Liver (tissue), 9 donors: Measurements from ENCODE around the gene ZNF276. TPM values are rescaled to one million over a fixed set of nuclear protein-coding genes. Genes with fewer than 3 reads are reported as not detected.

ENCODE experiments used
- DNase-seq: peaks from one replicate; pipeline ENCODE4 v3.0.0-alpha.2; 2017; ENCODE audit warnings: low spot score
- H3K27ac ChIP-seq, 2 donors: one replicate each; pipeline ENCODE4 v1.7.0; 2013; ENCODE audit warnings: inconsistent platforms in 2 of 2, low read length in 2 of 2, control low read depth in 1 of 2, low read depth in 1 of 2, mild to moderate bottlenecking in 1 of 2
- H3K27me3 ChIP-seq, 4 donors: one replicate each; pipeline versions ENCODE4 v1.6.1 to v1.7.0; 2013; ENCODE audit warnings: low read length in 3 of 4, inconsistent platforms in 1 of 4, mild to moderate bottlenecking in 1 of 4, moderate library complexity in 1 of 4; ENCODE audit not compliant: control insufficient read depth in 4 of 4, insufficient read depth in 4 of 4
- H3K36me3 ChIP-seq, 4 donors: one replicate each; pipeline versions ENCODE4 v1.6.1 to v1.7.0; 2013; ENCODE audit warnings: low read length in 3 of 4, mild to moderate bottlenecking in 3 of 4, low read depth in 1 of 4, moderate library complexity in 1 of 4; ENCODE audit not compliant: control insufficient read depth in 4 of 4, insufficient read depth in 3 of 4
- H3K4me1 ChIP-seq, 4 donors: one replicate each; pipeline versions ENCODE4 v1.6.1 to v1.7.0; 2013; ENCODE audit warnings: low read length in 3 of 4, mild to moderate bottlenecking in 3 of 4, moderate library complexity in 1 of 4; ENCODE audit not compliant: control insufficient read depth in 4 of 4, insufficient read depth in 4 of 4
- H3K4me3 ChIP-seq, 3 donors: one replicate each; pipeline versions ENCODE4 v1.6.1 to v1.7.0; 2013; ENCODE audit warnings: low read length in 3 of 3, control low read depth in 1 of 3, low read depth in 1 of 3, mild to moderate bottlenecking in 1 of 3
- H3K9ac ChIP-seq, 2 donors: one replicate each; pipeline ENCODE4 v1.7.0; 2013; ENCODE audit warnings: low read length in 2 of 2, mild to moderate bottlenecking in 2 of 2, moderate library complexity in 2 of 2, control low read depth in 1 of 2, low read depth in 1 of 2
- H3K9me3 ChIP-seq, 4 donors: one replicate each; pipeline versions ENCODE4 v1.6.1 to v1.7.0; 2013; ENCODE audit warnings: low read length in 3 of 4; ENCODE audit not compliant: control insufficient read depth in 4 of 4
- ATF3 ChIP-seq: IDR thresholded peaks from 2 replicates; pipeline ENCODE4 v1.6.1; 2016; ENCODE audit warnings: antibody characterized with exemption
- EGR1 ChIP-seq, 2 donors: IDR thresholded peaks; 2 replicates each; pipeline ENCODE4 v1.6.1; 2016 to 2018; ENCODE audit warnings: antibody characterized with exemption in 2 of 2, low read depth in 2 of 2
- FOXA1 ChIP-seq: IDR thresholded peaks from 2 replicates; pipeline ENCODE4 v1.6.1; 2016; ENCODE audit warnings: antibody characterized with exemption
- GABPA ChIP-seq, 2 donors: IDR thresholded peaks in 1 of 2; conservative IDR thresholded peaks in 1 of 2; 2 replicates each; pipeline ENCODE4 v1.6.1; 2016; ENCODE audit warnings: antibody characterized with exemption in 2 of 2, mild to moderate bottlenecking in 1 of 2, moderate library complexity in 1 of 2
- HNF4A ChIP-seq, 2 donors: conservative IDR thresholded peaks; 2 replicates each; pipeline ENCODE4 v1.6.1; 2016; ENCODE audit warnings: antibody characterized with exemption in 2 of 2, mild to moderate bottlenecking in 2 of 2
- HNF4G ChIP-seq: IDR thresholded peaks from 2 replicates; pipeline ENCODE4 v1.6.1; 2016; ENCODE audit warnings: antibody characterized with exemption
- JUND ChIP-seq, 2 donors: IDR thresholded peaks; 2 replicates each; pipeline ENCODE4 v1.6.1; 2016; ENCODE audit warnings: antibody characterized with exemption in 2 of 2
- MAX ChIP-seq: IDR thresholded peaks from 2 replicates; pipeline ENCODE4 v1.6.1; 2016; ENCODE audit warnings: antibody characterized with exemption
- RAD21 ChIP-seq, 2 donors: IDR thresholded peaks; 2 replicates each; pipeline ENCODE4 v1.6.1; 2016; ENCODE audit warnings: antibody characterized with exemption in 2 of 2, mild to moderate bottlenecking in 2 of 2
- REST ChIP-seq: IDR thresholded peaks from 2 replicates; pipeline ENCODE4 v1.6.1; 2016; ENCODE audit warnings: antibody characterized with exemption, mild to moderate bottlenecking
- RXRA ChIP-seq, 2 donors: IDR thresholded peaks; 2 replicates each; pipeline ENCODE4 v1.6.1; 2017 to 2018; ENCODE audit warnings: antibody characterized with exemption in 2 of 2, mild to moderate bottlenecking in 1 of 2
- SP1 ChIP-seq: IDR thresholded peaks from 2 replicates; pipeline ENCODE4 v1.6.1; 2018; ENCODE audit warnings: antibody characterized with exemption, mild to moderate bottlenecking
- TAF1 ChIP-seq: conservative IDR thresholded peaks from 2 replicates; pipeline ENCODE4 v1.6.1; 2016; ENCODE audit warnings: antibody characterized with exemption, mild to moderate bottlenecking
- YY1 ChIP-seq: IDR thresholded peaks from 2 replicates; pipeline ENCODE4 v1.6.1; 2016; ENCODE audit warnings: antibody characterized with exemption, mild to moderate bottlenecking
- ZBTB33 ChIP-seq: IDR thresholded peaks from 2 replicates; pipeline ENCODE4 v1.6.1; 2016; ENCODE audit warnings: antibody characterized with exemption
- WGBS: extraction: QIAGEN DNeasy Blood & Tissue Kit; methylation state at CpG from one replicate; pipeline ENCODE4 v1.1.7; 2013; 5-methylcytosine and 5-hydroxymethylcytosine counted together
- polyA plus RNA-seq, 2 donors: library from polyadenylated mRNA; stranded (reverse) in 1 of 2; unstranded in 1 of 2; fragments of 200-250 nt in 1 of 2; fragments of >200 nt in 1 of 2; fragmentation: Nextera tagmentation in 1 of 2; extraction: Ambion mirVana in 1 of 2; gene quantifications; one replicate each; pipeline versions ENCODE4 v1.2.1 to v1.2.3, GENCODE V29; 2013 to 2015
- total RNA-seq, 2 donors: library from RNA; depleted of rRNA; stranded (reverse); fragments of >200 nt; gene quantifications; one replicate each; pipeline ENCODE4 v1.2.3, GENCODE V29; 2014
- TF ChIP-seq, protein P1 (sequence below): fragments of 150-350 bp; IDR thresholded peaks from 2 replicates; pipeline ENCODE4 v1.5.1; 2017; ENCODE audit warnings: improper control_type of control experiment, low read depth, low read length; ENCODE audit not compliant: missing input control
- donor health status: healthy.
- donor health status: healthy.
- donor health status: healthy.
- donor health status: healthy.
- donor health status: healthy.

Gene ZNF276
- total and polyA plus RNA-seq, 4 donors, result 4.9 to 22.8 (median 8.7) TPM

DNA sequence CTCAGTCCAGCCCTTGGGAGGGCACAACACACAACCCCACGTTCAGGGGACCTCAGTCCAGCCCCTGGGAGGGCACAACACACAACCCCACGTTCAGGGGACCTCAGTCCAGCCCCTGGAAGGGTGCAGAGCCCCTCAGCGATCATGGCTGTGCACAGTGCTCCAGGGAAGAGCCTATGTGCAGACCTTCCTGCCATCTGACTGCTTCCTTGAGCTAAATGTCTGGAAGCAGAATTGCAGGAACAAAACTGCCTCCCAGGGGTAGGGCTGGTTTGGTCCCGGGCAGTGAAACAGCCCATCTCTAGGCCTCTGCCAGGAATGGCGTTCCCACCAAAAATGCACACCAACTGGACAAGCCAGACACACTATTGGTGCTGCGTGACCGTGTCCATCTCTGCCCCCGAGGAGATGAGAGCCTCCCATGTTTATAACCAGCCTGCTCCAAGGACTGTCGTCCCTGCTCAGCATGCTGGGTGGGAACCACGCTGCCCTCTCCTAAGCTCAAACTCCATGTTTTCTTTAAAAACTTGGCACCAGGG is 44.0 kb downstream of the ZNF276 start:
- Histone ChIP-seq H3K27ac (peak overlapping the region; percentile 93 to 97), H3K4me3 (peak overlapping the region; percentile 33 to 89 (median 39)), H3K4me1 (peaks cover 0 to 29% (median 16%) of the 10 kb centered on the region in 4 donors), H3K9ac (peak overlapping the region; percentile 91 to 97), H3K36me3 (peaks cover 0 to 1% (median 0%) of the 10 kb centered on the region in 4 donors), H3K27me3 (no peaks in the 10 kb centered on the region), H3K9me3 (no peaks in the 10 kb centered on the region)
- TF ChIP-seq RAD21 (IDR thresholded peaks at IDR 0.05) (no peak), TAF1 (no peak), HNF4A (conservative IDR thresholded peaks at IDR 0.05) (no peak), ZBTB33 (no peak), GABPA (IDR thresholded peaks at IDR 0.05 in 1 of 2, conservative IDR thresholded peaks at IDR 0.05 in 1 of 2) (no peak), EGR1 (IDR thresholded peaks at IDR 0.05; ENCODE audit: low read depth in 2 of 2) (no peak), ATF3 (no peak), SP1 (no peak), REST (no peak), JUND (IDR thresholded peaks at IDR 0.05) (no peak), YY1 (no peak), MAX (no peak), HNF4G (no peak), FOXA1 (no peak)
- TF ChIP-seq, protein P1, sequence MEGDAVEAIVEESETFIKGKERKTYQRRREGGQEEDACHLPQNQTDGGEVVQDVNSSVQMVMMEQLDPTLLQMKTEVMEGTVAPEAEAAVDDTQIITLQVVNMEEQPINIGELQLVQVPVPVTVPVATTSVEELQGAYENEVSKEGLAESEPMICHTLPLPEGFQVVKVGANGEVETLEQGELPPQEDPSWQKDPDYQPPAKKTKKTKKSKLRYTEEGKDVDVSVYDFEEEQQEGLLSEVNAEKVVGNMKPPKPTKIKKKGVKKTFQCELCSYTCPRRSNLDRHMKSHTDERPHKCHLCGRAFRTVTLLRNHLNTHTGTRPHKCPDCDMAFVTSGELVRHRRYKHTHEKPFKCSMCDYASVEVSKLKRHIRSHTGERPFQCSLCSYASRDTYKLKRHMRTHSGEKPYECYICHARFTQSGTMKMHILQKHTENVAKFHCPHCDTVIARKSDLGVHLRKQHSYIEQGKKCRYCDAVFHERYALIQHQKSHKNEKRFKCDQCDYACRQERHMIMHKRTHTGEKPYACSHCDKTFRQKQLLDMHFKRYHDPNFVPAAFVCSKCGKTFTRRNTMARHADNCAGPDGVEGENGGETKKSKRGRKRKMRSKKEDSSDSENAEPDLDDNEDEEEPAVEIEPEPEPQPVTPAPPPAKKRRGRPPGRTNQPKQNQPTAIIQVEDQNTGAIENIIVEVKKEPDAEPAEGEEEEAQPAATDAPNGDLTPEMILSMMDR, result no peak
- 64% methylated on average over 10 of the region's 10 CpGs for WGBS
- no peak for DNase-seq

DNA sequence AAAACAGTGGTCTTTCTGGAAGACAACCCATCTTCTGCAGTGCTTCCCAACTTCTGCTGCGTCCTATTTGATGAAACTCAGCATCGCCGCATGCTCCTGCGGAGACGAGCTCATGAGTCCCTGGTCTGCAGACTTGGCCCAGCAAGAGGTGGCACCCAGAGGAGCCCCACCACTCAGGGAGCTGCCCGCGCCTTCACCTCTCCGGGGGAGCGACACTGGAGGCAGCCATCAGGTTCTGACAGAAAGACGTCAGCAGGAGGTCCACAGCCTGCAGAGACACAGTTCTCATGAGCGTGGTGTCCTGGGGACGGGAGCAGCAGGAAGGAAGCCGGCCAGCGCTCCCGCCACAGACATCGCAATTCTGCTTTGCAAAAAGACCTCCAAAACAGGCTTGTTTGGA is 49.0 kb downstream of the ZNF276 start:
- 96% methylated on average over 16 of the region's 16 CpGs for WGBS
- H3K4me1 ChIP-seq, result peaks cover 0 to 3% (median 2%) of the 10 kb centered on the region in 4 donors
- TF ChIP-seq RXRA (IDR thresholded peaks at IDR 0.05) (no peak), EGR1 (IDR thresholded peaks at IDR 0.05; ENCODE audit: low read depth in 2 of 2) (no peak), HNF4A (conservative IDR thresholded peaks at IDR 0.05) (no peak), GABPA (IDR thresholded peaks at IDR 0.05 in 1 of 2, conservative IDR thresholded peaks at IDR 0.05 in 1 of 2) (no peak), TAF1 (no peak), RAD21 (IDR thresholded peaks at IDR 0.05) (no peak), REST (no peak), JUND (IDR thresholded peaks at IDR 0.05) (no peak), ATF3 (no peak), YY1 (no peak)
- TF ChIP-seq, protein P1, result no peak

More for the DNA sequence above, 49.0 kb downstream of the ZNF276 start:
- DNase-seq, result no peak
- Histone ChIP-seq H3K36me3 (peaks cover 0 to 2% (median 0%) of the 10 kb centered on the region in 4 donors), H3K9me3 (no peaks in the 10 kb centered on the region), H3K9ac (no peak overlapping the region), H3K27ac (no peak overlapping the region), H3K4me3 (no peak overlapping the region), H3K27me3 (no peaks in the 10 kb centered on the region)
